H9 (cell line): Measurements from ENCODE around the gene PRKAG2. TPM values are rescaled to one million over a fixed set of nuclear protein-coding genes. Genes with fewer than 3 reads are reported as not detected.

Experiments
- DNase-seq: peaks from one replicate; pipeline ENCODE4 v3.0.0-alpha.2; 2017
- H2AFZ ChIP-seq: one replicate; pipeline ENCODE4 v1.6.1; 2013; ENCODE audit warnings: mild to moderate bottlenecking, low read length, control low read depth, moderate library complexity
- H2AK5ac ChIP-seq: 2 replicates; pipeline ENCODE4 v1.6.1; 2013; ENCODE audit warnings: low read length, control low read depth, mixed read lengths; ENCODE audit not compliant: insufficient read length
- H2BK120ac ChIP-seq: one replicate; pipeline ENCODE4 v1.6.1; 2013; ENCODE audit warnings: low read depth, mild to moderate bottlenecking, low read length, control low read depth, inconsistent platforms; ENCODE audit not compliant: poor library complexity, severe bottlenecking
- H2BK12ac ChIP-seq: 2 replicates; pipeline ENCODE4 v1.6.1; 2013; ENCODE audit warnings: low read length, control low read depth, mixed read lengths, low read depth; ENCODE audit not compliant: insufficient read length
- H2BK15ac ChIP-seq: 2 replicates; pipeline ENCODE4 v1.6.1; 2013; ENCODE audit warnings: low read depth, low read length, control low read depth
- H2BK20ac ChIP-seq: one replicate; pipeline ENCODE4 v1.6.1; 2013; ENCODE audit warnings: low read depth, mild to moderate bottlenecking, low read length, control low read depth, inconsistent platforms; ENCODE audit not compliant: poor library complexity, severe bottlenecking
- H2BK5ac ChIP-seq: 2 replicates; pipeline ENCODE4 v1.6.1; 2013; ENCODE audit warnings: low read length, control low read depth, mixed read lengths; ENCODE audit not compliant: insufficient read length
- H3K14ac ChIP-seq: 2 replicates; pipeline ENCODE4 v1.6.1; 2013; ENCODE audit warnings: low read length, control low read depth; ENCODE audit not compliant: insufficient read depth
- H3K18ac ChIP-seq: 2 replicates; pipeline ENCODE4 v1.6.1; 2013; ENCODE audit warnings: low read depth, mild to moderate bottlenecking, mixed read lengths, low read length, control low read depth; ENCODE audit not compliant: insufficient read length
- H3K23ac ChIP-seq: 2 replicates; pipeline ENCODE4 v1.6.1; 2013; ENCODE audit warnings: low read length, control low read depth, mixed read lengths, low read depth; ENCODE audit not compliant: insufficient read length
- H3K23me2 ChIP-seq: 2 replicates; pipeline ENCODE4 v1.6.1; 2013; ENCODE audit warnings: low read depth, mild to moderate bottlenecking, mixed read lengths, low read length, control low read depth; ENCODE audit not compliant: insufficient read length, poor library complexity, severe bottlenecking
- H3K27ac ChIP-seq: 2 replicates; pipeline ENCODE4 v1.5.1; 2013; ENCODE audit warnings: low read length, control low read depth, mixed read lengths, low read depth; ENCODE audit not compliant: insufficient read length
- H3K27me3 ChIP-seq: 2 replicates; pipeline ENCODE4 v1.6.1; 2013; ENCODE audit warnings: low read length, control low read depth, inconsistent platforms; ENCODE audit not compliant: insufficient read depth
- H3K4ac ChIP-seq: 2 replicates; pipeline ENCODE4 v1.6.1; 2013; ENCODE audit warnings: low read depth, mild to moderate bottlenecking, control low read depth, inconsistent platforms, low read length, moderate library complexity
- H3K4me1 ChIP-seq: 2 replicates; pipeline ENCODE4 v1.6.1; 2013; ENCODE audit warnings: low read length, control low read depth, inconsistent platforms; ENCODE audit not compliant: insufficient read depth
- H3K4me2 ChIP-seq: 2 replicates; pipeline ENCODE4 v1.6.1; 2013; ENCODE audit warnings: low read length, control low read depth, mixed read lengths; ENCODE audit not compliant: insufficient read length, insufficient read depth
- H3K56ac ChIP-seq: 2 replicates; pipeline ENCODE4 v1.6.1; 2013; ENCODE audit warnings: low read depth, mild to moderate bottlenecking, mixed read lengths, low read length, control low read depth; ENCODE audit not compliant: insufficient read length
- H3K79me1 ChIP-seq: 2 replicates; pipeline ENCODE4 v1.6.1; 2013; ENCODE audit warnings: low read depth, mild to moderate bottlenecking, moderate library complexity, low read length, control low read depth, inconsistent platforms; ENCODE audit not compliant: insufficient read depth, poor library complexity, severe bottlenecking
- H3K79me2 ChIP-seq: 2 replicates; pipeline ENCODE4 v1.6.1; 2013; ENCODE audit warnings: low read length, control low read depth, inconsistent platforms; ENCODE audit not compliant: insufficient read depth
- H3K9ac ChIP-seq: 2 replicates; pipeline ENCODE4 v1.6.1; 2013; ENCODE audit warnings: low read length, control low read depth, mixed read lengths; ENCODE audit not compliant: insufficient read length; ENCODE audit errors: extremely low read depth
- H3K9me3 ChIP-seq: one replicate; pipeline ENCODE4 v1.6.1; 2013; ENCODE audit warnings: low read depth, low read length, inconsistent platforms; ENCODE audit not compliant: control insufficient read depth
- H3T11ph ChIP-seq: one replicate; pipeline ENCODE4 v1.6.1; 2013; ENCODE audit warnings: mild to moderate bottlenecking, low read length, control low read depth, inconsistent platforms
- H4K20me1 ChIP-seq: one replicate; pipeline ENCODE4 v1.6.1; 2013; ENCODE audit not compliant: control insufficient read depth, insufficient read length, insufficient read depth
- H4K5ac ChIP-seq: 2 replicates; pipeline ENCODE4 v1.6.1; 2013; ENCODE audit warnings: low read depth, mild to moderate bottlenecking, mixed read lengths, low read length, control low read depth; ENCODE audit not compliant: insufficient read length
- H4K8ac ChIP-seq: replicated peaks from 2 replicates; pipeline ENCODE4 v1.6.1; 2013; ENCODE audit warnings: low read length, control low read depth, mixed read lengths, low read depth; ENCODE audit not compliant: insufficient read length
- H4K91ac ChIP-seq: 2 replicates; pipeline ENCODE4 v1.6.1; 2013; ENCODE audit warnings: low read depth, mild to moderate bottlenecking, moderate library complexity, mixed read lengths, low read length, control low read depth; ENCODE audit not compliant: insufficient read length
- H3K27ac Mint-ChIP-seq, 3 experiments: 2 replicates in 2 of 3; 3 replicates in 1 of 3; pipeline ENCODE4 v1.8.0; 2020 to 2021; ENCODE audit warnings: mixed read lengths in 3 of 3, mild to moderate bottlenecking in 1 of 3, moderate library complexity in 1 of 3
- H3K27me3 Mint-ChIP-seq: 2 replicates; pipeline ENCODE4 v1.8.0; 2021; ENCODE audit warnings: low read depth, mild to moderate bottlenecking, moderate library complexity, mixed read lengths
- H3K36me3 Mint-ChIP-seq, 3 experiments: 2 replicates in 2 of 3; 3 replicates in 1 of 3; pipeline ENCODE4 v1.8.0; 2020 to 2021; ENCODE audit warnings: low read depth in 3 of 3, mixed read lengths in 3 of 3; ENCODE audit not compliant: insufficient read depth in 1 of 3
- H3K4me1 Mint-ChIP-seq, 2 experiments: 2 replicates each; pipeline ENCODE4 v1.8.0; 2020; ENCODE audit warnings: mixed read lengths in 2 of 2
- H3K4me3 Mint-ChIP-seq, 2 experiments: 2 replicates in 1 of 2; 3 replicates in 1 of 2; pipeline ENCODE4 v1.8.0; 2020 to 2021; ENCODE audit warnings: mild to moderate bottlenecking in 2 of 2, mixed read lengths in 2 of 2, moderate library complexity in 1 of 2
- H3K9me3 Mint-ChIP-seq, 2 experiments: 2 replicates in 1 of 2; 3 replicates in 1 of 2; pipeline ENCODE4 v1.8.0; 2020; ENCODE audit warnings: mild to moderate bottlenecking in 2 of 2, mixed read lengths in 2 of 2, moderate library complexity in 1 of 2
- CTCF ChIP-seq: fragments of 200-600 bp; sonication (generic); conservative IDR thresholded peaks from 3 replicates; pipeline ENCODE4 v1.8.0; 2021; ENCODE audit warnings: antibody characterized with exemption, mild to moderate bottlenecking
- WGBS: extraction: QIAGEN DNeasy Blood & Tissue Kit; methylation state at CpG from one replicate; pipeline ENCODE4 v1.1.7; 2013; ENCODE audit warnings: missing lambda C conversion rate, low lambda C conversion rate, mixed read lengths; ENCODE audit not compliant: insufficient read length; ENCODE audit errors: extremely low coverage; 5-methylcytosine and 5-hydroxymethylcytosine counted together
- total RNA-seq: library from RNA; stranded (reverse); gene quantifications from 2 replicates; pipeline ENCODE4 v1.2.1, GENCODE V29; 2021

The PRKAG2 gene
- total RNA-seq, 1 experiment from 2014 or later = 11.8 TPM

DNA sequence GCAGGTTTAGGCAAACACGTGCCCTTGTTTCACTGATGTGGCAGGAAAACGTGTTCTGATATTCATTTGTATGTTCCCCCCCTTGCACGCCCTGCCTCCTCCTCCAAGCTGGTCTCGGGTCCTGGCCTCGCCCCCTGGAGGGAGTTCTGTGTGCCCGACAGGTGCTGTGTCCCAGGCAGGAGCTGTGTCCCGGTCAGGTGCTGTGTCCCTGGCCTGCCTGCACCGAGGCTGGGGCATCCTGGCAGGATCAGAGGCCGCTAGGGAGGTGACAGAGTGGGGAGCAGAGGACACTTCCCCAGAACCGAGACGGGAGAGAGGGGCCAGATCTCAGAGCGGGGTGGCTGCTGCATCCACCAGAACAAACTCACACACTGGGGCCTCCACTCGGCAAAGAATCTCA lies 45.3 kb downstream of the PRKAG2 start:
- Histone ChIP-seq H3K4me1 (no peaks in the 10 kb centered on the region), H2AFZ (no peak overlapping the region), H3K79me2 (no peaks in the 10 kb centered on the region), H2BK20ac (no peak overlapping the region), H2BK15ac (no peak overlapping the region), H3T11ph (no peak overlapping the region), H3K27ac (no peak overlapping the region), H2BK12ac (no peak overlapping the region), H4K5ac (no peak overlapping the region), H3K4me2 (no peak overlapping the region), H3K27me3 (no peaks in the 10 kb centered on the region; the same call in 1 of the 2 replicates), H3K23ac (no peak overlapping the region), H3K9me3 (no peaks in the 10 kb centered on the region), H3K18ac (no peak overlapping the region), H2BK5ac (no peak overlapping the region), H3K4ac (no peak overlapping the region), H2BK120ac (no peak overlapping the region), H3K14ac (no peak overlapping the region), H3K9ac (no peak overlapping the region), H3K23me2 (no peaks in the 10 kb centered on the region), H4K8ac (no peak overlapping the region), H3K56ac (no peak overlapping the region), H2AK5ac (no peak overlapping the region), H4K91ac (no peak overlapping the region), H4K20me1 (no peaks in the 10 kb centered on the region), H3K79me1 (no peaks in the 10 kb centered on the region)
- Mint-ChIP-seq H3K27me3 (peaks cover 2% of the 10 kb centered on the region), H3K36me3 (no peaks in the 10 kb centered on the region; a peak in 1 of 7 replicates), H3K9me3 (no peaks in the 10 kb centered on the region; a peak in 2 of 5 replicates), H3K4me3 (no peak overlapping the region), H3K4me1 (peaks cover 3 to 4% of the 10 kb centered on the region in 2 experiments), H3K27ac (no peak overlapping the region)
- WGBS = no CpG with 5 or more reads among the region's 13 CpGs
- no peak for TF ChIP-seq CTCF
- no peak for DNase-seq
